Measurements from ENCODE around the gene FHAD1. TPM values are rescaled to one million over a fixed set of nuclear protein-coding genes. Genes with fewer than 3 reads are reported as not detected.

The FHAD1 gene
- total RNA-seq, 1 donor from 2014 or later, result not detected

- peaks cover 16% of the 10 kb centered on the region for H3K27me3 Mint-ChIP-seq (ENCODE audit: unreplicated experiment)
- no peak overlapping the region for H3K27ac Mint-ChIP-seq (ENCODE audit: unreplicated experiment)
- peaks cover 3% of the 10 kb centered on the region for H3K4me1 Mint-ChIP-seq (ENCODE audit: low read depth, unreplicated experiment)
- H3K4me3 Mint-ChIP-seq (ENCODE audit: unreplicated experiment), result no peak overlapping the region
- H3K36me3 Mint-ChIP-seq (ENCODE audit: unreplicated experiment), result peaks cover 4% of the 10 kb centered on the region
- no peak for TF ChIP-seq CTCF (IDR thresholded peaks at IDR 0.05; ENCODE audit: partially characterized antibody, unreplicated experiment)
- peaks cover 4% of the 10 kb centered on the region for H3K9me3 Mint-ChIP-seq (ENCODE audit: unreplicated experiment)
- DNase-seq, result no peak
Observed at GRCh38 chr1:15339570-15339969, 92.5 kb downstream of the FHAD1 start.

- Mint-ChIP-seq H3K27ac (ENCODE audit: unreplicated experiment) (no peak overlapping the region), H3K4me3 (ENCODE audit: unreplicated experiment) (no peak overlapping the region), H3K27me3 (ENCODE audit: unreplicated experiment) (peaks cover 10% of the 10 kb centered on the region), H3K9me3 (ENCODE audit: unreplicated experiment) (no peaks in the 10 kb centered on the region), H3K4me1 (ENCODE audit: low read depth, unreplicated experiment) (peaks cover 3% of the 10 kb centered on the region), H3K36me3 (ENCODE audit: unreplicated experiment) (peaks cover 4% of the 10 kb centered on the region)
- no peak for DNase-seq
- TF ChIP-seq CTCF (IDR thresholded peaks at IDR 0.05; ENCODE audit: partially characterized antibody, unreplicated experiment), result no peak
Observed at GRCh38 chr1:15341228-15341627, 94.2 kb downstream of the FHAD1 start.

GRCh38 chr1:15341634-15342407 lies 94.8 kb downstream of the FHAD1 start:
- no peak overlapping the region for H3K27ac Mint-ChIP-seq (ENCODE audit: unreplicated experiment)
- no peak overlapping the region for H3K4me3 Mint-ChIP-seq (ENCODE audit: unreplicated experiment)
- H3K27me3 Mint-ChIP-seq (ENCODE audit: unreplicated experiment), result peaks cover 10% of the 10 kb centered on the region
- H3K4me1 Mint-ChIP-seq (ENCODE audit: low read depth, unreplicated experiment), result peaks cover 3% of the 10 kb centered on the region
- TF ChIP-seq CTCF (IDR thresholded peaks at IDR 0.05; ENCODE audit: partially characterized antibody, unreplicated experiment), result no peak
- no peaks in the 10 kb centered on the region for H3K36me3 Mint-ChIP-seq (ENCODE audit: unreplicated experiment)
- no peaks in the 10 kb centered on the region for H3K9me3 Mint-ChIP-seq (ENCODE audit: unreplicated experiment)
- no peak for DNase-seq

GRCh38 chr1:15342408-15342967 lies 95.5 kb downstream of the FHAD1 start:
- Mint-ChIP-seq H3K36me3 (ENCODE audit: unreplicated experiment) (no peaks in the 10 kb centered on the region), H3K4me3 (ENCODE audit: unreplicated experiment) (no peak overlapping the region), H3K27ac (ENCODE audit: unreplicated experiment) (no peak overlapping the region), H3K9me3 (ENCODE audit: unreplicated experiment) (no peaks in the 10 kb centered on the region), H3K27me3 (ENCODE audit: unreplicated experiment) (peaks cover 10% of the 10 kb centered on the region), H3K4me1 (ENCODE audit: low read depth, unreplicated experiment) (peaks cover 3% of the 10 kb centered on the region)
- TF ChIP-seq CTCF (IDR thresholded peaks at IDR 0.05; ENCODE audit: partially characterized antibody, unreplicated experiment), result no peak
- DNase-seq, result no peak

- TF ChIP-seq CTCF (IDR thresholded peaks at IDR 0.05; ENCODE audit: partially characterized antibody, unreplicated experiment), result no peak
- Mint-ChIP-seq H3K9me3 (ENCODE audit: unreplicated experiment) (no peaks in the 10 kb centered on the region), H3K27ac (ENCODE audit: unreplicated experiment) (no peak overlapping the region), H3K4me3 (ENCODE audit: unreplicated experiment) (no peak overlapping the region), H3K36me3 (ENCODE audit: unreplicated experiment) (no peaks in the 10 kb centered on the region), H3K4me1 (ENCODE audit: low read depth, unreplicated experiment) (peaks cover 3% of the 10 kb centered on the region), H3K27me3 (ENCODE audit: unreplicated experiment) (peaks cover 10% of the 10 kb centered on the region)
- DNase-seq, result no peak
Observed at GRCh38 chr1:15343099-15343498, 96.1 kb downstream of the FHAD1 start.

Measured in glutamatergic neuron (in vitro differentiated cells).